Measurements from ENCODE around the gene CIZ1.
A peak's percentile ranks its signal among the peaks of the same experiment; 100 is the strongest.
"Not testable (repeated sequence)": the region's sequence is repeated elsewhere in the genome, so short reads cannot be mapped to it uniquely, and the experiment has no call there.

Gene CIZ1

GRCh38 chr9:128190013-128190412 lies 1.4 kb downstream of the CIZ1 start:
- no peak for DNase-seq (ENCODE audit: low spot score)

- DNase-seq (ENCODE audit: low spot score): no peak
Measured at GRCh38 chr9:128188209-128188608, 3.2 kb downstream of the CIZ1 start.

- no peak for DNase-seq (ENCODE audit: low spot score)
Measured at GRCh38 chr9:128187361-128187760, 4.0 kb downstream of the CIZ1 start.

- DNase-seq (ENCODE audit: low spot score): no peak
Measured at GRCh38 chr9:128185979-128186965, 5.1 kb downstream of the CIZ1 start.

- no peak for DNase-seq (ENCODE audit: low spot score)
Measured at GRCh38 chr9:128182893-128183588, 8.3 kb downstream of the CIZ1 start.

GRCh38 chr9:128181480-128181879 lies 9.9 kb downstream of the CIZ1 start:
- not testable (repeated sequence) for DNase-seq (ENCODE audit: low spot score)

GRCh38 chr9:128180447-128180846 lies 10.9 kb downstream of the CIZ1 start:
- DNase-seq (ENCODE audit: low spot score): no peak

- no peak for DNase-seq (ENCODE audit: low spot score)
Measured at GRCh38 chr9:128180001-128180400, 11.4 kb downstream of the CIZ1 start.

- DNase-seq (ENCODE audit: low spot score): no peak
Measured at GRCh38 chr9:128178806-128179431, 12.5 kb downstream of the CIZ1 start.

- DNase-seq (ENCODE audit: low spot score): no peak
Measured at GRCh38 chr9:128175726-128176125, 15.6 kb downstream of the CIZ1 start.

- no peak for DNase-seq (ENCODE audit: low spot score)
Measured at GRCh38 chr9:128175102-128175563, 16.2 kb downstream of the CIZ1 start.

- no peak for DNase-seq (ENCODE audit: low spot score)
Measured at GRCh38 chr9:128174062-128174461, 17.3 kb downstream of the CIZ1 start.

- DNase-seq (ENCODE audit: low spot score): no peak
Measured at GRCh38 chr9:128169925-128170324, 21.4 kb downstream of the CIZ1 start.

GRCh38 chr9:128169492-128169891 lies 21.9 kb downstream of the CIZ1 start:
- DNase-seq (ENCODE audit: low spot score): peak; percentile 38

GRCh38 chr9:128168731-128169308 lies 22.6 kb downstream of the CIZ1 start:
- DNase-seq (ENCODE audit: low spot score): peak; percentile 31

- no peak for DNase-seq (ENCODE audit: low spot score)
Measured at GRCh38 chr9:128167209-128167608, 24.2 kb downstream of the CIZ1 start.

- peak; percentile 64 for DNase-seq (ENCODE audit: low spot score)
Measured at GRCh38 chr9:128166169-128166568, 25.2 kb downstream of the CIZ1 start.

- DNase-seq (ENCODE audit: low spot score): no peak
Measured at GRCh38 chr9:128164307-128164885, 27.0 kb downstream of the CIZ1 start.

- peak; percentile 50 for DNase-seq (ENCODE audit: low spot score)
Measured at GRCh38 chr9:128163523-128164306, 27.7 kb downstream of the CIZ1 start.

- DNase-seq (ENCODE audit: low spot score): peak; percentile 53
Measured at GRCh38 chr9:128163027-128163515, 28.3 kb downstream of the CIZ1 start.
